ENCODE results near the gene OTOG. TPM values are rescaled to one million over a fixed set of nuclear protein-coding genes. Genes with fewer than 3 reads are reported as not detected.

Gene OTOG
- total and polyA plus RNA-seq, 2 of the 8 experiments (the other 6 are each of a cell fraction or from before 2014, with no cell fraction given) = 0.41 to 1.5 TPM

DNA sequence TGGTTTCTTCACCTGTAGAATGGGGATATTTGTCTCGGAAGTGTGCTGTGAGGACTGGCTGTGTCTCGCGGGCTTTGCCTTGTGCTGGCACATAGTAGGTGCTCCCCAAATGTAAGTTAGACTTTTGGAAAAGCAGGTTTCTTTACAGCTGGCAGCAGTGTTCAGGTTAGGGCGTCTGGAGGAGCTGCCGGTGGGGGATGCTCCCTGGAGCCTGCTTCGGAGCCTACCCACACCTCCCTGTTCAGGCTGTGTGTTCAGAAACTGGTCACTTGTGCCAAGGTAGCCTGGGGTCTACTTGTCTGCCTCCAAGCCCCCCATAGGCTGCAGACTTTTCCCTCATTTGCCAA lies 60.0 kb downstream of the OTOG start:
- Histone ChIP-seq H4K91ac (replicated peaks; ENCODE audit: insufficient read length, low read length) (no peak overlapping the region), H4K20me1 (replicated peaks in 1 of 2; ENCODE audit: control insufficient read depth in 1 of 2, insufficient read depth in 2 of 2, low read length in 2 of 2) (peaks cover 0 to 2% of the 10 kb centered on the region in 2 experiments), H3K23ac (ENCODE audit: insufficient read length) (no peak overlapping the region), H3K27me3 (replicated peaks in 1 of 4; ENCODE audit: control insufficient read depth in 3 of 4, extremely low read depth in 1 of 4, insufficient read depth in 3 of 4, low read length in 3 of 4) (peaks cover 0 to 2% (median 0%) of the 10 kb centered on the region in 4 experiments; a peak in 2 of 7 replicates), H3K27ac (ENCODE audit: low read depth, low read length) (no peak overlapping the region), H2BK12ac (ENCODE audit: low read depth, low read length) (no peak overlapping the region), H3K4me3 (ENCODE audit: extremely low read depth in 1 of 4, insufficient read depth in 2 of 4, low read depth in 3 of 4, low read length in 4 of 4) (no peak overlapping the region), H3K4me2 (ENCODE audit: insufficient read depth in 1 of 2, low read depth in 2 of 2, low read length in 2 of 2) (no peak overlapping the region), H2AFZ (ENCODE audit: low read length) (no peak overlapping the region), H3K79me1 (ENCODE audit: low read depth, low read length) (no peaks in the 10 kb centered on the region), H2AK5ac (ENCODE audit: low read depth, low read length) (no peak overlapping the region), H2BK5ac (ENCODE audit: low read depth, low read length) (no peak overlapping the region), H3K79me2 (ENCODE audit: control insufficient read depth in 1 of 2, insufficient read depth in 2 of 2, low read length in 2 of 2) (no peaks in the 10 kb centered on the region), H4K8ac (ENCODE audit: extremely low read depth, insufficient read depth, low read length) (no peak overlapping the region), H3K4ac (replicated peaks; ENCODE audit: insufficient read length, low read depth, low read length) (no peak overlapping the region), H3K14ac (ENCODE audit: insufficient read length) (no peak overlapping the region), H3K56ac (replicated peaks; ENCODE audit: insufficient read length, low read depth, low read length) (no peak overlapping the region), H3K4me1 (replicated peaks in 1 of 4; ENCODE audit: control insufficient read depth in 3 of 4, insufficient read depth in 4 of 4, low read length in 3 of 4) (no peaks in the 10 kb centered on the region), H3K9me3 (ENCODE audit: insufficient read depth in 2 of 2, low read depth in 1 of 2, low read length in 1 of 2) (no peaks in the 10 kb centered on the region), H3K9ac (replicated peaks in 1 of 4; ENCODE audit: extremely low read depth in 1 of 4, low read depth in 3 of 4, low read length in 3 of 4) (no peak overlapping the region), H3K36me3 (ENCODE audit: control insufficient read depth in 2 of 4, insufficient read depth in 4 of 4, low read length in 3 of 4) (no peaks in the 10 kb centered on the region), H4K5ac (ENCODE audit: insufficient read length, low read depth, low read length) (no peak overlapping the region), H2BK15ac (ENCODE audit: low read length) (no peak overlapping the region), H2BK20ac (ENCODE audit: low read length) (no peak overlapping the region), H2BK120ac (replicated peaks; ENCODE audit: low read depth, low read length) (no peak overlapping the region), H3K18ac (ENCODE audit: extremely low read depth, low read length) (no peak overlapping the region), H3K23me2 (ENCODE audit: low read depth, low read length) (no peaks in the 10 kb centered on the region; the same call in 1 of the 2 replicates)
- FAIRE-seq (no peak), DNase-seq (ENCODE audit: low read depth in 1 of 2, low spot score in 2 of 2) (no peak)
- WGBS, 2 experiments (ENCODE audit: extremely low coverage in 1 of 2, insufficient coverage in 1 of 2, insufficient read length in 1 of 2, insufficient replicate concordance in 2 of 2, low coverage in 1 of 2, low lambda C conversion rate in 2 of 2, missing lambda C conversion rate in 1 of 2) = 91% methylated on average over 6 of the region's 6 CpGs; no CpG with 5 or more reads in 1 of the 2 experiments
- CTCF ChIA-PET (ENCODE audit: partially characterized antibody) = interaction anchor here (1.1 to 3.5 kb wide), 3 partner anchors 8 to 123 kb away, joined by 3 to 20 read pairs (median 3); no protein-coding TSS in a partner anchor
- POLR2A ChIA-PET (ENCODE audit: partially characterized antibody) = no interaction called here
- TF ChIP-seq BCL11A (IDR thresholded peaks at IDR 0.05; ENCODE audit: low read depth in 2 of 2, low read length in 2 of 2) = no peak
- TF ChIP-seq E2F6 (IDR thresholded peaks at IDR 0.05) = no peak
